Umbilical cord (tissue), 2 donors: ENCODE data around the gene MYMX. TPM values are rescaled to one million over a fixed set of nuclear protein-coding genes. Genes with fewer than 3 reads are reported as not detected.

ENCODE experiments used
- DNase-seq: peaks from one replicate; pipeline ENCODE4 v3.0.0-alpha.2; 2015; ENCODE audit warnings: low spot score
- total RNA-seq: library from RNA; depleted of rRNA; stranded (reverse); fragments of >200 nt; gene quantifications from one replicate; pipeline ENCODE4 v1.2.3, GENCODE V29; 2014; ENCODE audit warnings: low replicate concordance; ENCODE audit not compliant: insufficient read depth

Gene MYMX
- total RNA-seq, 1 donor from 2014 or later: not detected

DNA sequence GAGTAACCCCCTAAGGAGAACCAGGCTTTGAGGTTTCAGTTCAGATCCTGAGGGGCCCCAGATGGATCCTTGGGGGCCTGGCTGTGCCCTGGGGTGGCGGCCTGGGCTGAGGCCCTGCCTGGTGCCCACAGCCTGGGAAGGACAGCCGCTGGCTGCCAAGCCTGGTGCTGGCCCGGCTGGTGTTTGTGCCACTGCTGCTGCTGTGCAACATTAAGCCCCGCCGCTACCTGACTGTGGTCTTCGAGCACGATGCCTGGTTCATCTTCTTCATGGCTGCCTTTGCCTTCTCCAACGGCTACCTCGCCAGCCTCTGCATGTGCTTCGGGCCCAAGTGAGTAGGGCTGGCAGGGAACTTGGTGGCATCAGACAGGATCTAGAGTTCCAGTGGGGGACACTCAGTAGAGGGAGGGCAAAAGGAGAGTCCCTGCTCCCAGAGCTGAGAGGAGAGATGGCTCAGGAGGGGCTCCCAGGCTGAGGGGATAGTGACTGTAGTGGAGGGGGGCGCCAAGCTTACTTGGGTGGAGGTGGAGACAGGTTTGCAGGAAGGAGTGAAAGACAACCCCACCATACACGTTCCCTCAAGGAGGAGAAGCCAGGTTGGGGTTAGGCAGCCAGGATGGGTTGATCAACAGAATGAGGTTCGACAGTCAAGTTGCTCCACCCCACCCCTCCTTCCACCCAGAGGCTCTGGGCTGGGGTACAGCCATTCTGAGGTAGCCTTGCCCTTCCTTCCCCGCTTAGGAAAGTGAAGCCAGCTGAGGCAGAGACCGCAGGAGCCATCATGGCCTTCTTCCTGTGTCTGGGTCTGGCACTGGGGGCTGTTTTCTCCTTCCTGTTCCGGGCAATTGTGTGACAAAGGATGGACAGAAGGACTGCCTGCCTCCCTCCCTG is 16.2 kb downstream of the MYMX start:
- DNase-seq: no peak

GRCh38 chr6:44233567-44234100 is 16.9 kb downstream of the MYMX start:
- no peak for DNase-seq

DNA sequence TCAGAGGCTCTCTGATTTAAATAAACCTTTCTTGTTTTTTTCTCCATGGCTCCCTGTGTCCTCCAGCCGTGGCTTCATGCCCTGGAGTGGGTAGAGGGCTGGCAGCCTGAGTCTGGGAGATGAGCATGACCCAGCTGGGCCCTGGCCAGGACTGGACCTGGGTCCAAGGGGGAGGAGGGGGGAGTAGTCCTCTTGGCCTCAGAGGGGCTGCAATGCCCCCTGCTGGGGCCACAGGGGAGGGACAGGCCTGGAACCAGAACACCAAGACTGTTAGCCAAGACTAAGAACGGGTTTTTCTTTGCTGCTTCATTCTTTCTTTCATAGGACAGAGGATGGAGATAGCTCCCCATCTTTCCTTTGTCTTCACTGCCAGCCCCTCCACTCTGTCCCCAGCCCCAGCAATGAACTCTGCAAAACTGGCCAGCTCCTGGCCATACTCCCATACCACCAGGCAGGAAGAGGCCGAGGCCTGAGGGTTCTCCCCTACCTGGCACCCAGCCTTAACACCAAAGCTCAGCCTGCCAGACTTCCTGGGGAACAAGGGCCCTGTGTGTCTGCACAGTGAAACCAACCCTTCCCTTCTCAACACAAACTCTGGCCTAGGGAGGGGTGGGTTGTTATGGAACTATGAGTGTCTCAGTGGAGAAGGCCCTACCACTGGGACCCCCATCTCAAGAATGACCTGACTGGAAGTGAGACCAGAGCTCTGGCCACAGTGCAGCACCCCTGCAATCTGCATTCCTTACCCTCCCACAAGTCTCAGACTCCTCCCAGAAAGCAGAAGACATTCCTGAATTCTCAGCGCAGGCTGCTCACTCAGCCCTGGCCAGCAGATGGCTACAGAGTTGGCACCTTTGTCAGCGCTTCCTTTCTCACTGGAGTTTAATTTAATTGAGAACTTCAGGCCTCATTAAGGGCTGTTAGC is 17.6 kb downstream of the MYMX start:
- peak; percentile 85 for DNase-seq

DNA sequence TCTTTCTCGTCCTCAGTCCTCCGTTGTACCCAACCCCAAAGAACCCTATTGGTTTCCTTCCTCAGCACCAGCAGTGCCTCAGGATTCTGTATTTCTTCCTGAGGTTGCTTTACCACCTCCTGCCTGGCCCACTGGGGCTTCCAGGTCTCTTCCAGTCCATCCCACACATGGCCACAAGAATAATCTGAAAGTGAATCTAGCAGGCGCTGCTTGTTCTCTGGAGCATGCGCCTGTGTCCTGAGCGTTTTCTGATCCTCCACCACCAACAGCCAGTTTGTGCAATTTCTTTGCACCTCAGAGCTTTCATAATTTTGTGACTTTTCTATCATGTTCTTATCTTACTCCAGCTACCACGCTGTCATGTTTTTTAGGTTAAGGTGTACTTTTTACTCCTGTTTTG is 18.5 kb downstream of the MYMX start:
- DNase-seq: no peak

DNA sequence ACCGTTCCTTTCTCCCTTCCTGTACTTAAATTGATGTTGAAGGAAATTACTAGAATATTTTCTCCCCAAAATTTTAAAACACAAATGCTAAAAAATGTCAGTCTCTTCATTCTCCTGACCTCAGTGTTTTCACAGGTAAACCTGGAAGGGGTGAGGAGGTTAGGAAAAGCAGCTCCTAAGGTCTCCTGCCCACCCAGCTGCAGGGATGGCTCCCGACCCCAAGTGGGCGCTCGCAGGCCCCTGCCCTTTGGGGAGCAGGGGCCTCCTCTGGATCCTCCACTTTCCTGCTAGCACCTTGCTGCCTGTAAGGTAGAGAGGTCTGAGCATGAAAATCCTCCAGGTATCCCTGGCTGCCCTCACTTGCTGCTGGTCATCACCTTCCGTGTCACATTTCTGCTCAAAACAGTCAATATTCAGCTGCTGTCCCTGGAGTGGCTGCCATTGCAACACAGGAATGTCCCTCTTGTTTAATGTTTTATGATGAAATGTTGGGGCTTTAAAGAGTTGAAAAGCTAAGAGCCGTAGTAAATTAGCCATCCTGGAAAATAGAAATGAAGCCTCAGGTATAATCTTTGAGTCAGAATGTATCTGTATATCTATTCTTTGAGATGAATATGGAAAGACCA is 19.3 kb downstream of the MYMX start:
- DNase-seq: no peak

DNA sequence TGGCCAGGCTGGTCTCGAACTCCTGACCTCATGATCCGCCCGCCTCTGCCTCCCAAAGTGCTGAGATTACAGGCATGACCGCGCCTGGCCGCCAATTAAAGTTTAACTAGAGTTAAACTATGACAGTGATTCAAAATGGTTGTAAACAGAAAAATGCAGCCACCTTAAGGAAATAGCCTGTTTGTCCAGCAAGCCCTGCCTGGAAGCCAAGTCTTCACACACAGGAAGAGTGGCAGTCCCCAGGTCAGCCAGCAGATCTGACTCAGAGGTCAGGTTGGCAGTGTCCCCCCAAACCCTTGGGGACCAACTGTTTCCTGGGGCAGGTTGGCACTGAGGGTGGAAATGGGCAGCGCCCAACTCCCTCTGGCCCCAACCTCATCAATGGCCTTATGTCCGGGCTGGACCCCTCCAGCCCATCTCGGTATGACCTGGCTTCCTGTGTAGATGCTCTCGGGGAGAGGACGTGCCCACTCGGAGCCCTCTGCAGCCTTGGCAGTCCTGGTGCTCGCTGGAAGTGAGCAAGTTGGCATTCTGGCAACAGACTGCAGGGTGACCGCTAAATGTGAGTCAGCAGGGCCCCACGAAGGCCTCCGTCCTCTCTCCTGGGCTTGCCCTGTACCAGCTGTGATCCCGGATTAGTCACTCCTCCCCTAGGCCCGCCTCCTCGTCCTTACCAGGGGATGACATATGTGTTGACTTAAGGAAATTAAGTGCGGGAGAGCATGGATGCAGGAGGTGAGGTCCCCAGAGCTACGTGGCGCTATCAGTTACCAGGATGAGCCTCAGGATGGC is 20.5 kb downstream of the MYMX start:
- peak; percentile 92 for DNase-seq

DNA sequence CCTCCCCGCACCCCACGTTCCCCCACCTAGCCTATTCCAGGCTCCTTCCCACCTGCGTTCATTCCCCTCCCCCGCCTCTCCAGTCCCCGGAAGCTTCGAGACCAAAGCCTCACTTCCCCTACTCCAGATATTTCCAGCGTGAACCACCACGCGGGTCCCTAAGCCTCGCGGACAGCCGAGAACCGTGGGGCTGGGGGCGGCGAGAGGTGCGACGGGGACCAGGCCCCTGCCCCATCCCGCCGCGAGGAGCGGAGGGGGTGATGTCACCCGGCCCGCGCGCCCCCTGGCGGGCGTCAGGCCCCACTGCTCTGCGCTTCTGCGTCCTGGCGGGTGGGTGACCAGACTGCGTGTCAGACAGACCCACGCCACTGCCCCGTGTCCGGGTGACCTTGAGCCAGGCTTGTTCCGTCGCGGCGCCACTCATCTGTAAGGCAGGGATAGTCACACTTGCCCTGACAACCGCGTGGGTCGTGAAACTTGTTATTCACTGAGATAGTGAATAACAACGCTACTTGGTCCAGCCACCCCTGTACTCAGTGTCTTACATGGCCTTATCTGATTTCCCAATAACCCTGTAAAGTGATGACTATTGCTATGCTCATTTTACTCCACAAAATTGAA is 21.2 kb downstream of the MYMX start:
- peak; percentile 76 for DNase-seq

- no peak for DNase-seq
Measured at GRCh38 chr6:44238687-44239350, 22.1 kb downstream of the MYMX start.

- DNase-seq: no peak
Measured at GRCh38 chr6:44243345-44243744, 26.6 kb downstream of the MYMX start.

GRCh38 chr6:44245391-44245911 is 28.7 kb downstream of the MYMX start:
- DNase-seq: no peak

GRCh38 chr6:44245912-44246662 is 29.4 kb downstream of the MYMX start:
- peak; percentile 90 for DNase-seq

GRCh38 chr6:44246663-44247337 is 30.1 kb downstream of the MYMX start, which contains the start of gene HSP90AB1:
HSP90AB1 (plus strand) TSS chr6:44247101; CDS start chr6:44248630, 1,529 bp downstream.
- peak; percentile 96 for DNase-seq

DNA sequence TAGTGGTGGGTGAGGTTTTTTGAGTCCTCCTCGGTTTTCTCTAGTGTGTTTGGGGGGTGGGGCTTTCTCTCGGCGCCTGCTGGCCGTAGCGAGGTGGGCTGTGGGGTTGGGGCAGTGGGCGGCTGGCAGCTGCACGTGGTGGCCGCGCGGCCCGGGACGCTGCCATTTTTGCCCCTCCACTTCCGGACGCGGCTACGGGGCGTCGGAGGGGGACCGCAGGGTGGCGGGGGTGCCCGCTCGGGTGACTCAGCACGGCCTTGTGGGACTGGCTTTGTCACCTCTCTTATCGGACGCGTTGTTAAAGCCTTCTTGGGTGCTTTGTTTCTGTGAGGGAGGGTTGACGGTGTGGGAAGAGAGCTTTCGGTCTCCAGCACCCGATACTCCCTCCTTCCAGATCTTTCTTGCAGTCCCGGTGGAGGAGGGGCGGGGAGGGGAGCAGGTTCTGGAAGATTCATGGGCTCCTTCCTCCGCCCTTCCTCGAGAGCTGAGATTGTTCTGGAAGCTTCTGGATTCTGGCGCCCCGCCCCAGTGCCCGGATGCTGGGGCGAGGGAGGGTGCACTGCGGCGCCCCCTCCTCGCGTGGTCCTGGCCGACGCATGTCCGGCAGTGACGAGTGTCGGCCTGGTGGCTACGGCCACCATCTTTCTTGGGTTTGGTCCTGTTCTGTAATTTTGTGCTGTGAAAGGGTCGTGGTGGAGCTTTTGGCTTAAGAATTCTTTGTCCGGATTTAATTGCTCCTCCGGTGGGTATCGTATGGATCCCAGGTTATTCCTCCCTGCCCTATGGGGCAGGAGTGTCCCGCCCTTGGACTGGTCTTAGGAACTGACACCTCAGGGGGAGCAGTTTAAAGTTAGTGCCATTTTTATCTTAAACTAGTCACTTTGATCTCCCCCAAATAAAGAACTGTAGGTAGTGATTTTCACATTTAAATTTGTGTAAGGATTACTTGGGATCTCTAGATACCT is 30.9 kb downstream of the MYMX start:
- DNase-seq: peak; percentile 73

GRCh38 chr6:44248579-44248978 is 31.9 kb downstream of the MYMX start:
- DNase-seq: no peak

DNA sequence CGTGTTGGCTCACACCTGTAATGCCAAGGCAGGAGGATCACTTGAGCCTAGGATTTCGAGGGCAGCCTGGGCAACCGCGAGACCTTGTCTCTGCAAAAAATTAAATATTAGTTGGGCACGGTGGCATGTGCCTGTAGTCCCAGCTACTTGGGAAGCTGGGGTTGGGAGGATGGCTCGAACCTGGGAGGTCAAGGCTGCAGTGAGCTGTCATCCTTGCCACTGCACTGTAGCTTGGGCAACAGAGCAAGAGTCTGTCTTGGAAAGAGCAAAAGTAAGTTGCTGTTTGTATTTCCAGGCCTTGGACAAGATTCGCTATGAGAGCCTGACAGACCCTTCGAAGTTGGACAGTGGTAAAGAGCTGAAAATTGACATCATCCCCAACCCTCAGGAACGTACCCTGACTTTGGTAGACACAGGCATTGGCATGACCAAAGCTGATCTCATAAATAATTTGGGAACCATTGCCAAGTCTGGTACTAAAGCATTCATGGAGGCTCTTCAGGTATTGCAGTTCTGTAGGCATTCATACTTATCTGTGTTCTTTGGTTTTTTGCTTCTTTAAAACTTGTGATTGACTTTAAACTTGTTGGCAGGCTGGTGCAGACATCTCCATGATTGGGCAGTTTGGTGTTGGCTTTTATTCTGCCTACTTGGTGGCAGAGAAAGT is 32.5 kb downstream of the MYMX start:
- DNase-seq: no peak

DNA sequence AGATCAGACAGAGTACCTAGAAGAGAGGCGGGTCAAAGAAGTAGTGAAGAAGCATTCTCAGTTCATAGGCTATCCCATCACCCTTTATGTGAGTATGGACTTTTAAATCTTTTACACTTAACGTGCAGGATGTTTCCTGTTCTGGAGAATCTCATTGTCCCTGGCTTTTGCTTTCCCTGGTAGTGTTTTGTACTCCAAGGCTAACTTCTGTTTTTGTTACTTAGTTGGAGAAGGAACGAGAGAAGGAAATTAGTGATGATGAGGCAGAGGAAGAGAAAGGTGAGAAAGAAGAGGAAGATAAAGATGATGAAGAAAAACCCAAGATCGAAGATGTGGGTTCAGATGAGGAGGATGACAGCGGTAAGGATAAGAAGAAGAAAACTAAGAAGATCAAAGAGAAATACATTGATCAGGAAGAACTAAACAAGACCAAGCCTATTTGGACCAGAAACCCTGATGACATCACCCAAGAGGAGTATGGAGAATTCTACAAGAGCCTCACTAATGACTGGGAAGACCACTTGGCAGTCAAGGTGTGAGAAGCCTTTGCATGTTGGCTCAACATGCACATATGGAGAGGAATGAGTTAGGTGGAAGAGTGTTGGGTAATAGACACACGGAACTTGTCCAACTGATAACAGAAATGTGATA is 33.5 kb downstream of the MYMX start:
- no peak for DNase-seq
